ENCODE measurements around the gene VWA3B. TPM values are rescaled to one million over a fixed set of nuclear protein-coding genes. Genes with fewer than 3 reads are reported as not detected.

Gene VWA3B
- total RNA-seq, 1 donor from 2014 or later: 0.52 TPM

- DNase-seq: no peak
- no peaks in the 10 kb centered on the region for H3K27me3 ChIP-seq (ENCODE audit: low read depth)
- intact Hi-C loops (cut with micrococcal nuclease): no loop called here
- no peak overlapping the region for H3K27ac ChIP-seq (replicated peaks)
- H3K36me3 ChIP-seq: no peaks in the 10 kb centered on the region
- no peaks in the 10 kb centered on the region for H3K4me1 ChIP-seq
- peaks cover 15% of the 10 kb centered on the region for H3K9me3 ChIP-seq (replicated peaks)
- no peak for TF ChIP-seq CTCF (IDR thresholded peaks at IDR 0.05; ENCODE audit: borderline replicate concordance)
- no peak overlapping the region for H3K4me3 ChIP-seq
These were observed 27.8 kb downstream of the VWA3B start for GRCh38 chr2:98114643-98115330.

GRCh38 chr2:98118161-98118560 is 31.2 kb downstream of the VWA3B start:
- H3K36me3 ChIP-seq: no peaks in the 10 kb centered on the region
- intact Hi-C loops (cut with micrococcal nuclease): no loop called here
- no peaks in the 10 kb centered on the region for H3K27me3 ChIP-seq (ENCODE audit: low read depth)
- H3K4me1 ChIP-seq: peaks cover 4% of the 10 kb centered on the region
- no peak for TF ChIP-seq CTCF (IDR thresholded peaks at IDR 0.05; ENCODE audit: borderline replicate concordance)
- no peak overlapping the region for H3K4me3 ChIP-seq
- peaks cover 7% of the 10 kb centered on the region for H3K9me3 ChIP-seq (replicated peaks)
- H3K27ac ChIP-seq (replicated peaks): no peak overlapping the region
- no peak for DNase-seq

- Histone ChIP-seq H3K36me3 (no peaks in the 10 kb centered on the region), H3K4me3 (no peak overlapping the region), H3K27me3 (ENCODE audit: low read depth) (no peaks in the 10 kb centered on the region), H3K9me3 (replicated peaks) (no peaks in the 10 kb centered on the region), H3K27ac (replicated peaks) (no peak overlapping the region), H3K4me1 (peaks cover 4% of the 10 kb centered on the region)
- intact Hi-C loops (cut with micrococcal nuclease): no loop called here
- DNase-seq: no peak
- no peak for TF ChIP-seq CTCF (IDR thresholded peaks at IDR 0.05; ENCODE audit: borderline replicate concordance)
These were observed 31.9 kb downstream of the VWA3B start for GRCh38 chr2:98118852-98119251.

GRCh38 chr2:98121149-98121548 is 34.2 kb downstream of the VWA3B start:
- Histone ChIP-seq H3K4me1 (peaks cover 4% of the 10 kb centered on the region), H3K27ac (replicated peaks) (no peak overlapping the region), H3K36me3 (no peaks in the 10 kb centered on the region), H3K27me3 (ENCODE audit: low read depth) (no peaks in the 10 kb centered on the region), H3K9me3 (replicated peaks) (no peaks in the 10 kb centered on the region), H3K4me3 (no peak overlapping the region)
- intact Hi-C loops (cut with micrococcal nuclease): no loop called here
- no peak for TF ChIP-seq CTCF (IDR thresholded peaks at IDR 0.05; ENCODE audit: borderline replicate concordance)
- no peak for DNase-seq

- Histone ChIP-seq H3K9me3 (replicated peaks) (no peaks in the 10 kb centered on the region), H3K27me3 (ENCODE audit: low read depth) (no peaks in the 10 kb centered on the region), H3K27ac (replicated peaks) (no peak overlapping the region), H3K4me1 (peaks cover 9% of the 10 kb centered on the region), H3K36me3 (no peaks in the 10 kb centered on the region), H3K4me3 (no peak overlapping the region)
- no peak for DNase-seq
- intact Hi-C loops (cut with micrococcal nuclease): no loop called here
- no peak for TF ChIP-seq CTCF (IDR thresholded peaks at IDR 0.05; ENCODE audit: borderline replicate concordance)
These were observed 35.6 kb downstream of the VWA3B start for GRCh38 chr2:98122524-98122923.
